ENCODE measurements around the gene KCNK2. TPM values are rescaled to one million over a fixed set of nuclear protein-coding genes. Genes with fewer than 3 reads are reported as not detected.
A peak's percentile ranks its signal among the peaks of the same experiment; 100 is the strongest.

Gene KCNK2
- total RNA-seq, 1 donor from 2014 or later: not detected

DNA sequence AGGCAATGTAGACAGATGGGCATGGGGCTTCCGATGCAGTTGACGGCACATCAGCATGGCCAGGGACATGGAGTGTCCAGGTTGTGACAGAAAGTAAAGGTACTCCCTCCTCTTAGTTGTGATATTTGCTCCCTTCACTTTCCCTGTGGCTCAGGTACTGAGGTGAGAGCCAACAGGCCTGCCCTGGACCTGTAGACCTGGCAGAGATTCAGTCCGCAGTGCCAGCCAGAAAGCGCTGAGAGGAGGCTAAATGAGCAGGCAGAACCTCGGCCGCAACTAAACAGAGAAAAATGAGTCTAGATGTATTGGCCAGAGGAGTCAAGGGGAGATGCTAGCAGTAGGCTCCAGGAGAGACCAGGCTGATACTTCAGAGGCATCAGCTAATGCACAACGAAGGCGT lies 22.6 kb upstream of the KCNK2 start:
- Histone ChIP-seq H3K4me3 (ENCODE audit: low read depth, low read length) (no peak overlapping the region), H3K27me3 (ENCODE audit: control insufficient read depth, insufficient read depth, low read length) (no peaks in the 10 kb centered on the region), H3K36me3 (ENCODE audit: control insufficient read depth, insufficient read depth, low read length) (no peaks in the 10 kb centered on the region)
- no peak for DNase-seq (ENCODE audit: low read depth)
- TF ChIP-seq, protein P1, sequence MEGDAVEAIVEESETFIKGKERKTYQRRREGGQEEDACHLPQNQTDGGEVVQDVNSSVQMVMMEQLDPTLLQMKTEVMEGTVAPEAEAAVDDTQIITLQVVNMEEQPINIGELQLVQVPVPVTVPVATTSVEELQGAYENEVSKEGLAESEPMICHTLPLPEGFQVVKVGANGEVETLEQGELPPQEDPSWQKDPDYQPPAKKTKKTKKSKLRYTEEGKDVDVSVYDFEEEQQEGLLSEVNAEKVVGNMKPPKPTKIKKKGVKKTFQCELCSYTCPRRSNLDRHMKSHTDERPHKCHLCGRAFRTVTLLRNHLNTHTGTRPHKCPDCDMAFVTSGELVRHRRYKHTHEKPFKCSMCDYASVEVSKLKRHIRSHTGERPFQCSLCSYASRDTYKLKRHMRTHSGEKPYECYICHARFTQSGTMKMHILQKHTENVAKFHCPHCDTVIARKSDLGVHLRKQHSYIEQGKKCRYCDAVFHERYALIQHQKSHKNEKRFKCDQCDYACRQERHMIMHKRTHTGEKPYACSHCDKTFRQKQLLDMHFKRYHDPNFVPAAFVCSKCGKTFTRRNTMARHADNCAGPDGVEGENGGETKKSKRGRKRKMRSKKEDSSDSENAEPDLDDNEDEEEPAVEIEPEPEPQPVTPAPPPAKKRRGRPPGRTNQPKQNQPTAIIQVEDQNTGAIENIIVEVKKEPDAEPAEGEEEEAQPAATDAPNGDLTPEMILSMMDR (IDR thresholded peaks at IDR 0.05; ENCODE audit: insufficient read depth, low read length, poor library complexity, severe bottlenecking): no peak

DNA sequence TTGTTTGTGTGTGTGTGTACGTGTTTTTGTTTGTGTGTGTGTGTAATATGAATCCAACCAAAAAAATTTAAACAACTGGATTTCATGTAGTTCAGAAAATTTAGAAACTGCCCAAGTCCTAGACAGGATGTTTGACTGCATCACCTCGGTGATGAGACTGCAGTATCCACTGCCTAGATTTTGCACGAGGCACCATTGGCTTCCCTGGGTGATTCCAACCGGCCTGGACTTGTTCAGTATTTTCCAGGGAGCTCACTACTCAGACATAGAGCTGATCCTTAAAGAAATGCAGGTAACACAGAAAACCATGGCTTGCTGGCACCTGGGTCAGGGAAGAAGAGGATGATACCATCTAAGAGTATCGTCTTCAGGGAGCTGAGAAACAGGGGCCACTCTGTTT lies 18.2 kb upstream of the KCNK2 start:
- H3K4me3 ChIP-seq (ENCODE audit: low read depth, low read length): no peak overlapping the region
- no peaks in the 10 kb centered on the region for H3K36me3 ChIP-seq (ENCODE audit: control insufficient read depth, insufficient read depth, low read length)
- no peak for DNase-seq (ENCODE audit: low read depth)
- TF ChIP-seq, protein P1 (IDR thresholded peaks at IDR 0.05; ENCODE audit: insufficient read depth, low read length, poor library complexity, severe bottlenecking): no peak
- no peaks in the 10 kb centered on the region for H3K27me3 ChIP-seq (ENCODE audit: control insufficient read depth, insufficient read depth, low read length)

DNA sequence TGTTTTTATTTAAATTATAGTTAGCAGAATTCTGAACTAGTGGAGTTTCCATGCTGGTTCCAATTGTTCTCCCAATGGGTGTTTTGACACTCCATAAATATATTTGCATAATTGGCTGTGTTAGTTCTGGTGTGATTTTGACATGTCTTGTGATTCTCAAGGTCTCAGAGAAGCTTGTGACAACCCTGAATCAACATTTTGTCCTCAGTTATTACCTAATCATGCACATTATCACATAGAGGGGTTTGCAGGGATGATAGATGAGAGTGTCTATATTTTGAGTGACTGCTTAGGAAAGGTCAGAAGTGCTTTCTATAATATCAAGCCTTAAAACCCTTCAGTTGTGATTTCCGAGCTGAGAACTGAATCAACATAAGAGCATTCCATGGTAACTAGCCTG lies 11.5 kb upstream of the KCNK2 start:
- Histone ChIP-seq H3K27me3 (ENCODE audit: control insufficient read depth, insufficient read depth, low read length) (no peaks in the 10 kb centered on the region), H3K4me3 (ENCODE audit: low read depth, low read length) (no peak overlapping the region), H3K36me3 (ENCODE audit: control insufficient read depth, insufficient read depth, low read length) (no peaks in the 10 kb centered on the region)
- TF ChIP-seq, protein P1 (IDR thresholded peaks at IDR 0.05; ENCODE audit: insufficient read depth, low read length, poor library complexity, severe bottlenecking): no peak
- no peak for DNase-seq (ENCODE audit: low read depth)

DNA sequence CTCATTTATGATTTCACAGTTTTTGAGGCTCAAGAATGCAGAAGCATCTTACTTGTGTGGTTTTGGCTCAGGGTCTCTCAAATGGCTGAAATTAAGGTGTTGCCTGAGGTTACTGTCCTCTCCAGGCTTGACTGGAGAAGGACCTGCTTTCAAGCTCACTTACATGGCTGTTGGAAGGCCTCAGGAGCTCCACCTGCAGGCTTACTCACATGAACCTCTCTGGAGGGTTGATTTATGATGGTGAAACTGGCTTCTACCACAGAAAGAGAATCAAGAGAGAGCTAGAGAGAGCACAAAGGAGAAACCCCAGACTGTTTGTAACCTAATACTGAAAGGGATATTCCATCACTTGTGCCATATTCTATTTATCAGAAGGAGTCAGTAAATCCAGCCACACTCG lies 6.2 kb upstream of the KCNK2 start:
- H3K4me3 ChIP-seq (ENCODE audit: low read depth, low read length): no peak overlapping the region
- no peaks in the 10 kb centered on the region for H3K27me3 ChIP-seq (ENCODE audit: control insufficient read depth, insufficient read depth, low read length)
- H3K36me3 ChIP-seq (ENCODE audit: control insufficient read depth, insufficient read depth, low read length): no peaks in the 10 kb centered on the region
- TF ChIP-seq, protein P1 (IDR thresholded peaks at IDR 0.05; ENCODE audit: insufficient read depth, low read length, poor library complexity, severe bottlenecking): peak; percentile 46
- DNase-seq (ENCODE audit: low read depth): no peak

DNA sequence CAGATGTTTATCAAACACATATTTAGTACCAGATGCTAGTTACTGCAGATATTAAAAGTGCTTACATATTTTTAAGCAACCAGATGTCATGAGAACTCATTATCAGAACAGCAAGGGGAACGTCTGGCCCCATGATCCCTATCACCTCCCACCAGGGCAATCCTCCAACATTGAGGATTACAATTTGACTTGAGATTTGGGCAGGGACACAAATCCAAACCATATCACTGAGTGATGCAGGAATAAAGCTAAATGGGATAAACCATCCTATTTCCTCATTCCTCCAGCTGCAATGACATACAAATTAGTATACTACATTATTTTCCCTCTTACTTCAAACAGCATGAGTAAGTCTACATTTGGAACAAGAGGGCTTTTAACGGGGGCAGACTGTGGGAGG lies 3.1 kb upstream of the KCNK2 start:
- no peak overlapping the region for H3K4me3 ChIP-seq (ENCODE audit: low read depth, low read length)
- TF ChIP-seq, protein P1 (IDR thresholded peaks at IDR 0.05; ENCODE audit: insufficient read depth, low read length, poor library complexity, severe bottlenecking): no peak

More for the DNA sequence above, 3.1 kb upstream of the KCNK2 start:
- H3K36me3 ChIP-seq (ENCODE audit: control insufficient read depth, insufficient read depth, low read length): no peaks in the 10 kb centered on the region
- no peak for DNase-seq (ENCODE audit: low read depth)
- H3K27me3 ChIP-seq (ENCODE audit: control insufficient read depth, insufficient read depth, low read length): peaks cover 19% of the 10 kb centered on the region

Data from kidney epithelial cell (primary cell).